Glutamatergic neuron (in vitro differentiated cells): ENCODE data around the gene SMIM22. TPM values are rescaled to one million over a fixed set of nuclear protein-coding genes. Genes with fewer than 3 reads are reported as not detected.

Source experiments
- DNase-seq: peaks from one replicate; pipeline ENCODE4 v3.0.0; 2022
- H3K27ac Mint-ChIP-seq: one replicate; pipeline ENCODE4 v1.8.0; 2020; ENCODE audit warnings: mild to moderate bottlenecking, mixed read lengths, inconsistent platforms; ENCODE audit not compliant: unreplicated experiment
- H3K27me3 Mint-ChIP-seq: one replicate; pipeline ENCODE4 v1.8.0; 2020; ENCODE audit warnings: mild to moderate bottlenecking, moderate library complexity, mixed read lengths, inconsistent platforms; ENCODE audit not compliant: unreplicated experiment
- H3K36me3 Mint-ChIP-seq: one replicate; pipeline ENCODE4 v1.8.0; 2020; ENCODE audit warnings: mild to moderate bottlenecking, mixed read lengths, inconsistent platforms; ENCODE audit not compliant: unreplicated experiment
- H3K4me1 Mint-ChIP-seq: one replicate; pipeline ENCODE4 v1.8.0; 2020; ENCODE audit warnings: mild to moderate bottlenecking, low read depth, mixed read lengths, inconsistent platforms; ENCODE audit not compliant: unreplicated experiment
- H3K4me3 Mint-ChIP-seq: one replicate; pipeline ENCODE4 v1.8.0; 2020; ENCODE audit warnings: mild to moderate bottlenecking, mixed read lengths, inconsistent platforms; ENCODE audit not compliant: unreplicated experiment
- H3K9me3 Mint-ChIP-seq: one replicate; pipeline ENCODE4 v1.8.0; 2020; ENCODE audit warnings: mild to moderate bottlenecking, moderate library complexity, mixed read lengths, inconsistent platforms; ENCODE audit not compliant: unreplicated experiment
- CTCF ChIP-seq: fragments of 200-600 bp; sonication (generic); IDR thresholded peaks from one replicate; pipeline ENCODE4 v1.5.0; 2021; ENCODE audit not compliant: partially characterized antibody, unreplicated experiment
- total RNA-seq: library from RNA; stranded (reverse); fragmentation: NEBNext Ultra II Directional; extraction: Animal tissue kit (Norgen Biotek cat#: 25700); gene quantifications from one replicate; pipeline ENCODE4 v1.2.1, GENCODE V29; 2021; ENCODE audit not compliant: unreplicated experiment

SMIM22 gene
- total RNA-seq, 1 donor from 2014 or later: not detected

GRCh38 chr16:4840984-4841383, 45.8 kb downstream of the SMIM22 start:
- no peak for DNase-seq
- H3K27me3 Mint-ChIP-seq: peaks cover 2% of the 10 kb centered on the region
- H3K4me1 Mint-ChIP-seq: peaks cover 6% of the 10 kb centered on the region
- no peaks in the 10 kb centered on the region for H3K36me3 Mint-ChIP-seq
- peaks cover 2% of the 10 kb centered on the region for H3K9me3 Mint-ChIP-seq
- H3K4me3 Mint-ChIP-seq: no peak overlapping the region
- TF ChIP-seq CTCF: no peak
- H3K27ac Mint-ChIP-seq: no peak overlapping the region

Other genes with a start within 250 kb of the SMIM22 start
- gene C16orf96, start 239.0 kb upstream of the SMIM22 start, total RNA-seq: 0.83 TPM
- gene UBALD1, start 180.5 kb upstream of the SMIM22 start, total RNA-seq: 54.6 TPM
- 150 TPM for gene MGRN1, start 170.5 kb upstream of the SMIM22 start, total RNA-seq
- gene NUDT16L1, start 101.8 kb upstream of the SMIM22 start, total RNA-seq: 34.3 TPM
- gene ANKS3, start 61.1 kb upstream of the SMIM22 start, total RNA-seq: 43.5 TPM
- 0.59 TPM for gene DNAAF8, start 60.8 kb upstream of the SMIM22 start, total RNA-seq
- gene ZNF500, start 28.2 kb upstream of the SMIM22 start, total RNA-seq: 19.8 TPM
- 0.96 TPM for gene SEPTIN12, start 7.0 kb upstream of the SMIM22 start, total RNA-seq
- 113 TPM for gene ROGDI, start 7.3 kb downstream of the SMIM22 start, total RNA-seq
- gene GLYR1, start 51.9 kb downstream of the SMIM22 start, total RNA-seq: 133 TPM
- 34.3 TPM for gene UBN1, start 52.1 kb downstream of the SMIM22 start, total RNA-seq
- gene PPL, start 141.8 kb downstream of the SMIM22 start, total RNA-seq: 4.7 TPM
- 3.1 TPM for gene SEC14L5, start 163.0 kb downstream of the SMIM22 start, total RNA-seq
- 9.7 TPM for gene NAGPA, start 238.6 kb downstream of the SMIM22 start, total RNA-seq